IPS-18a (cell line): Measurements from ENCODE around the gene UCK2.

Experiments used
- H3K27ac ChIP-seq: one replicate; pipeline ENCODE4 v1.5.1; 2013; ENCODE audit warnings: low read length
- H3K27me3 ChIP-seq: one replicate; pipeline ENCODE4 v1.6.1; 2013; ENCODE audit warnings: mild to moderate bottlenecking, low read length; ENCODE audit not compliant: control insufficient read depth, insufficient read depth
- H3K36me3 ChIP-seq: one replicate; pipeline ENCODE4 v1.6.1; 2013; ENCODE audit warnings: low read depth, low read length; ENCODE audit not compliant: control insufficient read depth
- H3K4me1 ChIP-seq: one replicate; pipeline ENCODE4 v1.6.1; 2013; ENCODE audit warnings: low read depth, low read length; ENCODE audit not compliant: control insufficient read depth
- H3K4me3 ChIP-seq: one replicate; pipeline ENCODE4 v1.5.1; 2013; ENCODE audit warnings: low read length
- H3K9ac ChIP-seq: one replicate; pipeline ENCODE4 v1.6.1; 2013; ENCODE audit warnings: mild to moderate bottlenecking, low read length, moderate library complexity
- H3K9me3 ChIP-seq: one replicate; pipeline ENCODE4 v1.6.1; 2013; ENCODE audit warnings: low read depth, low read length; ENCODE audit not compliant: control insufficient read depth

The UCK2 gene

DNA sequence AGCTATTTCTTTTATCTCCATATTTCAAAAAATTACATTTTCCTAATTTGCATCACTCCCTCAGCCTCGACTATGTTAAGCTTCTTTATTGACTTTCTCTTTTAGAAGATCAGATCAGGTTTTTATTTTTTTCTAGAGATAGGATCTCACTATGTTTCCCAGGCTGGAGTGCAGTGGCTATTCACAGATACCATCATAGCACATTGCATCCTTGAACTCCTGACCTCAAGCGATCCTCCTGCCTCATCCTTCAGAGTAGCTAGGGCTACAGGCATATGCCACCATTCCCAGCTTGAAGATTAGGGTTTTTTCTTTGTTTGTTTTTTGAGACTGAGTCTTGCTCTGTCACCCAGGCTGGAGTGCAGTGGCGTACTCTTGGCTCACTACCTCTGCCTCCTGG is 20.1 kb downstream of the UCK2 start:
- no peak overlapping the region for H3K4me3 ChIP-seq
- peaks cover 11% of the 10 kb centered on the region for H3K4me1 ChIP-seq
- H3K27ac ChIP-seq: no peak overlapping the region
- no peaks in the 10 kb centered on the region for H3K36me3 ChIP-seq
- H3K9me3 ChIP-seq: no peaks in the 10 kb centered on the region
- no peaks in the 10 kb centered on the region for H3K27me3 ChIP-seq
- H3K9ac ChIP-seq: no peak overlapping the region

DNA sequence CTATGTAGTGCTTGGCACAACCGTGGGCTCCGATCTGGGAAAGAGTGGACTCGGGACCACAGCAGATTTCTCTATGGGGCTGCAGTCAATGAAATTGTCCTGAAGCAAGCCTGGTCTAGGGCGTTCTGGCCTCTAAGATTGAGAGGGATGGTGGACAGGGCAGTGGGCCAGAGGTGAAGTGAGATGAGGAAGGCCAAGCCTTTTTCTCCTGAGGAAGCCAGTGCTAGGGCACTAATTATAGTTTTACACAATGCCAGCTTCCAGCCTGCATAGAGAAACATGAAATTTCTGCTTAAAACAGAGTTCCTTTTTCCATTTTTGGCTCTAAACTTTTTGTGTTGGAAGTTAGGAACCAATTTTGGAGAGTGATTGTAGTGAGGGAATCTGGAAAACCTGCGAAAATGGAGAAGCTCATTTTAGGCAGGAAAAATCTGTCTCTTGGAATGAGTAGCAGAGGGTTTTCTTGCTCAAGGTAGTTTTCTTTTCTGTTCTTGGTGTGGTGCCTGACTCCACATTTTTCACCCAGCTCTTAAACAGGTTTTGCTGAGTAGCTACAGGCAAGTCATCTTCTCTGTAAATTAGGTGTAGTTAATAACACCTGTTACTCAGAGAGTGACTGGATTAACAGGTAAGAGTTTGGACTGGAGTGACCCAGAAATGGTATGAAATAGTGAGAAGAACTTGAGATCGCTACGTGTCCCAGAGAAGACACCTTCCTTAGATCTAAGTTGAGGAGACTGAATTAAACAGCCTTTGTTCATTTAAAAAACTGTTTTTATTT is 22.1 kb downstream of the UCK2 start:
- H3K4me3 ChIP-seq: no peak overlapping the region
- no peaks in the 10 kb centered on the region for H3K36me3 ChIP-seq
- H3K9ac ChIP-seq: no peak overlapping the region
- no peaks in the 10 kb centered on the region for H3K9me3 ChIP-seq
- H3K27me3 ChIP-seq: no peaks in the 10 kb centered on the region
- no peak overlapping the region for H3K27ac ChIP-seq
- H3K4me1 ChIP-seq: peaks cover 26% of the 10 kb centered on the region

DNA sequence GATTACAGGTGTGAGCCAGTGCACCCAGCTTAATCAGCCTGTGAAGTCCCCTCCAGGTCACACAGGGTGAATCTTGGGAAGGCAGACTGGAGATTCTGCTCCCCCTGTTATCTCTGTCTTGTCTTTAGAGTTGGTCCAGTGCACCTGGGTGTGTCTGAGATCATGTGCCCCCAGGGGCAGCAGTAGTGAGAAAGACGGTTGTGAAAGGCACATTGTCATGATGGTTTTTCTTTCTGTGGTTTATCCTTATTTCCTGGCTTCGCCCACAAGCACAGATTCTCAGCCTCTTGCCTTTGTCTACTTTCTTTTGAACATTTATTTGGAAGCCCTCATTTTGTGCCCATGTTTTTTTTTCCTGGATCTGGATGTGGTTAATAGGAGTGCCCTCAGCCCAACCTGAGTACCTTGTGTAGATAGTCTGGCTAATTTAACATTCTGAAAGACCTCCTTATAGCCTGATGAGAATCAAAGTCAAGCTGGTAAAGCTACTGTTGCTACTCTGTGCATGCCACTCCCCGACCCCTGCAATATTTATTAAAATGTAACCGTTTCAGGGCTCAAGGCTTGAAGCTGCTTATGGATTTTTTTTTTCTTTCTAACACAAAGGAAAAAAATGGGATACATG is 23.7 kb downstream of the UCK2 start:
- no peaks in the 10 kb centered on the region for H3K36me3 ChIP-seq
- peaks cover 41% of the 10 kb centered on the region for H3K4me1 ChIP-seq
- H3K9ac ChIP-seq: no peak overlapping the region
- H3K4me3 ChIP-seq: no peak overlapping the region
- no peaks in the 10 kb centered on the region for H3K27me3 ChIP-seq
- H3K9me3 ChIP-seq: no peaks in the 10 kb centered on the region
- no peak overlapping the region for H3K27ac ChIP-seq

DNA sequence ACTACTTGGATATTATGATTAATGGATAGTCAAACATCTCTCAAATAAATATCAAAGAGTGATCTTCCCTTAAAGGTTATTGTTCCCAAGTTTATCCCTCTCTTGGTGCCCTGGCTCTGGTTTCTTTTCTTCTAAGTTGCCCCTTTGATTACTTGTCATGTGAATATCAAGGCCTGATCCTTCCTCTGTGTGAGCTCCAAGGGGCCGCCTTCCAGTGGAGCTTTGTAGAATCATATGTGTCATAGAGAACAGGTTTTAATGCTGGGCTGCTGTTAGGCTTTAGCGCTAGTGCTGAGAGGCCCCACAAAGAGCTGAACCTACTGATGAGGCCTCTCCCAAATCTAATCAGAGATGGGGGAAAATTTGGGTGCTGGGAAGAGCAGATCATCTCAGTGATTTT is 25.5 kb downstream of the UCK2 start:
- Histone ChIP-seq H3K4me3 (no peak overlapping the region), H3K9me3 (no peaks in the 10 kb centered on the region), H3K27ac (no peak overlapping the region), H3K27me3 (no peaks in the 10 kb centered on the region), H3K4me1 (peaks cover 58% of the 10 kb centered on the region), H3K36me3 (no peaks in the 10 kb centered on the region), H3K9ac (no peak overlapping the region)

DNA sequence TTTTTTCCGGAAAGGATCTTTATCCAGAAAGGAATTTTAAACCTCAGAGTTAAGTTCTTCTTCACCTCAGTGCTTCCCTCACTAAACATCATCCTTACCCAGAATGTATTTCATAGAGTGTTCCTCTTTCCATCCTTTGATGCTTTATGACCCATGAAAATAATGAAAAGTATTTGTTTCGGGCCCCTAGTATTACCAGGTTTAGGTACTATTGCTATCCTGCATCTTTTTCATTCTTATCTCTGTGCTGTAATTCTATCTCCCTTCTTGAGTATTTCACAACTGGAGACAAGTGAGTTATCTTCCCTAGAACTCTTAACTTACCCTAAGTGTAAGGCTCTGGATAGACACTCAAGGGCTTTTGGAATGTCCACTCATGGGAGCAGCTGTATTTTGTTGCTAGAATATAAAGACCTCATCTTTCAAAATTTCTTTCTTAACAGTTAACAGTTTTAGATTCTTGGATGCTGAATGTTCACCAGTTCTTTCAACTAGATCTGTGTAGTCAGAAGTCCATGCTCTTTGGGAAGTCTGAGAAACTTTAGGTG is 26.2 kb downstream of the UCK2 start:
- no peaks in the 10 kb centered on the region for H3K9me3 ChIP-seq
- no peaks in the 10 kb centered on the region for H3K36me3 ChIP-seq
- H3K27ac ChIP-seq: no peak overlapping the region
- H3K4me1 ChIP-seq: peaks cover 61% of the 10 kb centered on the region
- no peaks in the 10 kb centered on the region for H3K27me3 ChIP-seq
- no peak overlapping the region for H3K4me3 ChIP-seq
- H3K9ac ChIP-seq: no peak overlapping the region

GRCh38 chr1:165854101-165854845 is 26.9 kb downstream of the UCK2 start:
- peaks cover 61% of the 10 kb centered on the region for H3K4me1 ChIP-seq

DNA sequence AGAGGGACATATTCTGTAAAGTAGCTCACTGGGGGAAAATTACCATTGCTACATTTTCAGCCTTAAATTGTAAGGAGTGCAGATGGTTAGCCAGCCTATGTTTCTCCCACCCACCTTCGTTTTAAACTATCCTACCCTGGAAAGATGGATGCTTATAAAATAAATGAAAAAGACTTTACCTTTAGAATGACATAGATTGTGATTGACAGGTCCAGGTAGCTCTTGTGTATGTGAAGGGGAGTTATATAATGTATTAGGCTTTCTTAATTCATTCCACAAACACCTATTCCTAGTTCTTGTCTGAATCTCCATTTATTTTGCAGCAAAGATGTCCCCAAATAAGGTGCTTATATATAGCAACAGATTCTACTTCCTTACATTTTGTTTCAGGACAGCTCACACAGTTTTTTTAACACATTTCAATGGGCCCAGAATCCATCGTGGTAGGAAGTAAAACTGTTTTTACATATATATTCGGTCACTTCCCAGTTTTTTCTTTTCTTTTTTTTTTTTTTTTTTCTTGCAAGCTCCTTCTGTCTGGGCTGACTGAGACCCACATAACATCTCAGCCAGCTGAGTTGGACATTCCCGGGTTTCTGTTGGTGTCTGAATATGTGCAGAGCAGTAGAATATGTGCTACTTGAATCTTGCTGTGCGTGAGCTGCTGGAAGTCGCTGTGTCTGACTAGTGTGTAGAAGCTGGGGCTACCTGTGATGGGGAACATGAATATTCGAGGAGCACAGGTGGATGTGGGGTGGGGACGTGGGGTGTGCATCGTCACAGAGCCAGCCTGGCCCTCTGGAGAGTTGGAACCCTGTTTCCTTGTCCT is 27.8 kb downstream of the UCK2 start:
- Histone ChIP-seq H3K9ac (no peak overlapping the region), H3K27me3 (no peaks in the 10 kb centered on the region), H3K9me3 (no peaks in the 10 kb centered on the region), H3K4me3 (no peak overlapping the region), H3K27ac (no peak overlapping the region), H3K4me1 (peaks cover 61% of the 10 kb centered on the region), H3K36me3 (no peaks in the 10 kb centered on the region)

More at GRCh38 chr1:165854101-165854845, 26.9 kb downstream of the UCK2 start:
- H3K9me3 ChIP-seq: no peaks in the 10 kb centered on the region
- H3K27me3 ChIP-seq: no peaks in the 10 kb centered on the region
- H3K36me3 ChIP-seq: no peaks in the 10 kb centered on the region
- H3K4me3 ChIP-seq: no peak overlapping the region
- H3K27ac ChIP-seq: no peak overlapping the region
- no peak overlapping the region for H3K9ac ChIP-seq

- H3K9me3 ChIP-seq: no peaks in the 10 kb centered on the region
- no peaks in the 10 kb centered on the region for H3K27me3 ChIP-seq
- H3K27ac ChIP-seq: no peak overlapping the region
- H3K36me3 ChIP-seq: no peaks in the 10 kb centered on the region
- H3K9ac ChIP-seq: no peak overlapping the region
- peak overlapping the region; percentile 15 for H3K4me3 ChIP-seq
- peaks cover 60% of the 10 kb centered on the region for H3K4me1 ChIP-seq
Observed at GRCh38 chr1:165856021-165856420, 28.6 kb downstream of the UCK2 start.

GRCh38 chr1:165856606-165857005 is 29.2 kb downstream of the UCK2 start:
- H3K36me3 ChIP-seq: no peaks in the 10 kb centered on the region
- no peaks in the 10 kb centered on the region for H3K9me3 ChIP-seq
- H3K4me1 ChIP-seq: peaks cover 56% of the 10 kb centered on the region
- no peak overlapping the region for H3K27ac ChIP-seq
- no peaks in the 10 kb centered on the region for H3K27me3 ChIP-seq
- H3K4me3 ChIP-seq: peak overlapping the region; percentile 15
- peak overlapping the region; percentile 22 for H3K9ac ChIP-seq

GRCh38 chr1:165857046-165857801 is 29.8 kb downstream of the UCK2 start:
- no peak overlapping the region for H3K27ac ChIP-seq
- H3K27me3 ChIP-seq: no peaks in the 10 kb centered on the region
- peak overlapping the region; percentile 15 for H3K4me3 ChIP-seq
- no peaks in the 10 kb centered on the region for H3K36me3 ChIP-seq
- H3K9ac ChIP-seq: peak overlapping the region; percentile 22
- H3K4me1 ChIP-seq: peaks cover 62% of the 10 kb centered on the region
- H3K9me3 ChIP-seq: no peaks in the 10 kb centered on the region
